ENCODE results near the gene CCDC134. TPM values are rescaled to one million over a fixed set of nuclear protein-coding genes. Genes with fewer than 3 reads are reported as not detected.

CCDC134 gene
- total and polyA plus RNA-seq, 2 donors (not counting 3 experiments of a cell fraction or from before 2014, with no cell fraction given) = 4.5 to 8.4 TPM

DNA sequence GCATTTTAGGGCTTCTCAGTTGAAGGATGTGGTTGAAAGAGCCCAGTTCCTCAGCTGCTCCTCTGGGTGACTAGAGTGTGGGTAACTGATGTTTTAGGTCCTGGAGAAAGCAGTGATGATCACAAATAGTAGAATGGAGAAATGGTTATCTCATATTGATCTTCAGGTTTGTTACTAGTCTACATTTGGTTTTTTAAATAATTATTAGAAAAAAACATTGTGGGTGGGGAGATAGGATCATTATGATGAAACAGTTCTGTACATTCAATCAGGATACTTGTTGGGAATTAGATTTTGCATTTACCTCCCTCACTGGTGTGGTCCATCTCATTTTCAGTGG lies 57.4 kb downstream of the CCDC134 start:
- Histone ChIP-seq H3K27ac (ENCODE audit: insufficient read depth, low read depth, low read length) (no peak overlapping the region), H3K9me1 (replicated peaks; ENCODE audit: control insufficient read depth, extremely low read depth, insufficient read depth, low read length) (no peaks in the 10 kb centered on the region), H3K4me1 (ENCODE audit: control insufficient read depth, extremely low read depth, insufficient read depth, low read length) (peaks cover 10% of the 10 kb centered on the region), H3K4me2 (ENCODE audit: insufficient read depth, low read length) (no peak overlapping the region), H2AFZ (ENCODE audit: low read depth, low read length) (no peak overlapping the region), H3K36me3 (ENCODE audit: control insufficient read depth in 2 of 2, extremely low read depth in 1 of 2, insufficient read depth in 2 of 2, low read length in 2 of 2) (no peaks in the 10 kb centered on the region), H3K27me3 (ENCODE audit: control insufficient read depth in 2 of 2, insufficient read depth in 2 of 2, low read length in 2 of 2) (no peaks in the 10 kb centered on the region), H3K79me2 (ENCODE audit: control insufficient read depth, insufficient read depth, low read length) (peaks cover 90% of the 10 kb centered on the region), H3K9me3 (replicated peaks; ENCODE audit: control insufficient read depth, insufficient read depth, low read length) (no peaks in the 10 kb centered on the region), H3K4me3 (replicated peaks in 1 of 3; ENCODE audit: insufficient read depth in 1 of 3, low read depth in 1 of 3, low read length in 3 of 3) (no peak overlapping the region), H4K20me1 (replicated peaks; ENCODE audit: control insufficient read depth, extremely low read depth, insufficient read depth, low read length) (no peaks in the 10 kb centered on the region), H3K9ac (replicated peaks; ENCODE audit: extremely low read depth, insufficient read depth, low read length) (no peak overlapping the region)
- no TSS peak for BruUV-seq (replicated peaks)
- FAIRE-seq = no peak
- TF ChIP-seq FOS (IDR thresholded peaks at IDR 0.05; ENCODE audit: borderline replicate concordance, insufficient read depth, low read length) (no peak), GATA2 (IDR thresholded peaks at IDR 0.05; ENCODE audit: insufficient read depth, insufficient read length, low read depth, low read length) (peak; percentile 14)
- no peak for DNase-seq (ENCODE audit: low read depth, low spot score)
- intact Hi-C loops (cut with micrococcal nuclease) (loop anchor here (1.0 kb wide), 3 partner anchors 36 to 161 kb away; no protein-coding TSS in a partner anchor), dilution Hi-C loops (cut with MboI; ENCODE audit: extremely low pct_ligation_motif_present, low sequenced_read_pairs) (no loop called here)
- ChIA-PET CTCF (interaction anchor here (1.4 to 5.4 kb wide), 6 partner anchors 11 to 160 kb away, joined by 3 to 61 read pairs (median 14); partner anchors contain the start of gene CCDC134), POLR2A (no interaction called here)

GRCh38 chr22:41862160-41862529 lies 61.7 kb downstream of the CCDC134 start:
- no peak overlapping the region for H3K27ac ChIP-seq (ENCODE audit: insufficient read depth, low read depth, low read length)
- TF ChIP-seq JUN (IDR thresholded peaks at IDR 0.05; ENCODE audit: borderline replicate concordance, insufficient read depth, insufficient read length, low read depth) = no peak
- TF ChIP-seq POLR2A (IDR thresholded peaks at IDR 0.05; ENCODE audit: low read depth, low read length) = no peak
- no peak for TF ChIP-seq POLR2AphosphoS5 (IDR thresholded peaks at IDR 0.05; ENCODE audit: insufficient read depth, low read depth, low read length)
- TF ChIP-seq MAX (IDR thresholded peaks at IDR 0.05; ENCODE audit: insufficient read depth, insufficient read length) = no peak
- no peak for TF ChIP-seq EZH2 (IDR thresholded peaks at IDR 0.05; ENCODE audit: borderline replicate concordance, low read depth, low read length, severe bottlenecking)
- no peak for TF ChIP-seq GATA2 (IDR thresholded peaks at IDR 0.05; ENCODE audit: insufficient read depth, insufficient read length, low read depth, low read length)
- TF ChIP-seq CTCF (IDR thresholded peaks at IDR 0.05; ENCODE audit: extremely low read depth in 1 of 2, insufficient read depth in 1 of 2, low read depth in 1 of 2, low read length in 2 of 2) = no peak
- no peak for TF ChIP-seq MYC (IDR thresholded peaks at IDR 0.05; ENCODE audit: low read depth, low read length)
- TF ChIP-seq FOS (IDR thresholded peaks at IDR 0.05; ENCODE audit: borderline replicate concordance, insufficient read depth, low read length) = no peak
- intact Hi-C loops (cut with micrococcal nuclease) (no loop called here), dilution Hi-C loops (cut with MboI; ENCODE audit: extremely low pct_ligation_motif_present, low sequenced_read_pairs) (no loop called here)
- H2AFZ ChIP-seq (ENCODE audit: low read depth, low read length) = no peak overlapping the region
- ChIA-PET CTCF (interaction anchor here (0.6 to 2.5 kb wide), 8 partner anchors 29 to 195 kb away, joined by 3 to 12 read pairs (median 5); partner anchors contain the start of genes CCDC134 and SREBF2), POLR2A (no interaction called here)
- H3K4me2 ChIP-seq (ENCODE audit: insufficient read depth, low read length) = no peak overlapping the region
- peaks cover 8% of the 10 kb centered on the region for H3K4me1 ChIP-seq (ENCODE audit: control insufficient read depth, extremely low read depth, insufficient read depth, low read length)
- H3K36me3 ChIP-seq (ENCODE audit: control insufficient read depth in 2 of 2, extremely low read depth in 1 of 2, insufficient read depth in 2 of 2, low read length in 2 of 2) = peaks cover 0 to 4% of the 10 kb centered on the region in 2 experiments
- no peak overlapping the region for H3K9ac ChIP-seq (replicated peaks; ENCODE audit: extremely low read depth, insufficient read depth, low read length)
- no peak overlapping the region for H3K4me3 ChIP-seq (replicated peaks in 1 of 3; ENCODE audit: insufficient read depth in 1 of 3, low read depth in 1 of 3, low read length in 3 of 3)
- BruUV-seq (replicated peaks) = no TSS peak
- no peaks in the 10 kb centered on the region for H3K9me3 ChIP-seq (replicated peaks; ENCODE audit: control insufficient read depth, insufficient read depth, low read length)
- no peak for FAIRE-seq
- no peaks in the 10 kb centered on the region for H4K20me1 ChIP-seq (replicated peaks; ENCODE audit: control insufficient read depth, extremely low read depth, insufficient read depth, low read length)
- no peak for DNase-seq (ENCODE audit: low read depth, low spot score)
- no peaks in the 10 kb centered on the region for H3K9me1 ChIP-seq (replicated peaks; ENCODE audit: control insufficient read depth, extremely low read depth, insufficient read depth, low read length)
- peaks cover 82% of the 10 kb centered on the region for H3K79me2 ChIP-seq (ENCODE audit: control insufficient read depth, insufficient read depth, low read length)
- H3K27me3 ChIP-seq (ENCODE audit: control insufficient read depth in 2 of 2, insufficient read depth in 2 of 2, low read length in 2 of 2) = no peaks in the 10 kb centered on the region
